ENCODE measurements around the gene HBM. TPM values are rescaled to one million over a fixed set of nuclear protein-coding genes. Genes with fewer than 3 reads are reported as not detected.
"Not testable (repeated sequence)": the region's sequence is repeated elsewhere in the genome, so short reads cannot be mapped to it uniquely, and the experiment has no call there.

The HBM gene
- total RNA-seq, 1 donor = not detected

GRCh38 chr16:180681-181564 is 15.1 kb downstream of the HBM start:
- Histone ChIP-seq H3K4me3 (ENCODE audit: low read length) (no peak overlapping the region), H3K9me3 (ENCODE audit: low read depth, low read length) (no peaks in the 10 kb centered on the region), H3K27me3 (ENCODE audit: insufficient read depth, low read length) (peaks cover 33% of the 10 kb centered on the region), H3K4me1 (ENCODE audit: insufficient read depth, low read length) (peaks cover 18% of the 10 kb centered on the region)

GRCh38 chr16:181565-182021 is 15.8 kb downstream of the HBM start:
- H3K4me1 ChIP-seq (ENCODE audit: insufficient read depth, low read length) = peaks cover 18% of the 10 kb centered on the region
- H3K27me3 ChIP-seq (ENCODE audit: insufficient read depth, low read length) = peaks cover 33% of the 10 kb centered on the region
- no peak overlapping the region for H3K4me3 ChIP-seq (ENCODE audit: low read length)
- H3K9me3 ChIP-seq (ENCODE audit: low read depth, low read length) = no peaks in the 10 kb centered on the region

DNA sequence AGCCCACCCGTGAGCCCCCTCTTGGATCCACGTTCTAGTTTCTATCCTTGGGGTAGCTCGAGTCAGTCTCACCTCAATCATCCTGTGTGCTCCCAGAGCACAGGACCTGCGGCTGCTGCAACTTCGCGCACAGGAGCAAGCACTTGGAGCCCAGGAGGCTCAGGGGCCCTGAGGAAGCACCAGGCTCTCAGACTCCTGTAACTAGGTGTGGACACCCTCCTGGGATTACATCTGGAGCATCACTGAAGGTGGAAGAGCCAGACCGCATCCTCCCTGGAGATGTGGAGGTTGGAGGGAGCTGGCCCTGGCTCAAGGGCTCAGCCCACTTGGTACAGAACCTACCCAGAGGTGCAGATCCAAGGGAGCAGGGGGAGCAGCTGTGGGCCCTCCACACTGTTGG is 17.2 kb downstream of the HBM start:
- Histone ChIP-seq H3K27me3 (ENCODE audit: insufficient read depth, low read length) (peaks cover 26% of the 10 kb centered on the region), H3K4me3 (ENCODE audit: low read length) (no peak overlapping the region), H3K4me1 (ENCODE audit: insufficient read depth, low read length) (peaks cover 18% of the 10 kb centered on the region), H3K9me3 (ENCODE audit: low read depth, low read length) (no peaks in the 10 kb centered on the region)

- peaks cover 5% of the 10 kb centered on the region for H3K27me3 ChIP-seq (ENCODE audit: insufficient read depth, low read length)
- H3K4me1 ChIP-seq (ENCODE audit: insufficient read depth, low read length) = peaks cover 12% of the 10 kb centered on the region
- H3K9me3 ChIP-seq (ENCODE audit: low read depth, low read length) = no peaks in the 10 kb centered on the region
- H3K4me3 ChIP-seq (ENCODE audit: low read length) = no peak overlapping the region
These were observed 19.4 kb downstream of the HBM start for GRCh38 chr16:185213-185612.

GRCh38 chr16:185691-186090 is 19.9 kb downstream of the HBM start:
- Histone ChIP-seq H3K27me3 (ENCODE audit: insufficient read depth, low read length) (peaks cover 5% of the 10 kb centered on the region), H3K4me3 (ENCODE audit: low read length) (no peak overlapping the region), H3K9me3 (ENCODE audit: low read depth, low read length) (no peaks in the 10 kb centered on the region), H3K4me1 (ENCODE audit: insufficient read depth, low read length) (peaks cover 10% of the 10 kb centered on the region)

DNA sequence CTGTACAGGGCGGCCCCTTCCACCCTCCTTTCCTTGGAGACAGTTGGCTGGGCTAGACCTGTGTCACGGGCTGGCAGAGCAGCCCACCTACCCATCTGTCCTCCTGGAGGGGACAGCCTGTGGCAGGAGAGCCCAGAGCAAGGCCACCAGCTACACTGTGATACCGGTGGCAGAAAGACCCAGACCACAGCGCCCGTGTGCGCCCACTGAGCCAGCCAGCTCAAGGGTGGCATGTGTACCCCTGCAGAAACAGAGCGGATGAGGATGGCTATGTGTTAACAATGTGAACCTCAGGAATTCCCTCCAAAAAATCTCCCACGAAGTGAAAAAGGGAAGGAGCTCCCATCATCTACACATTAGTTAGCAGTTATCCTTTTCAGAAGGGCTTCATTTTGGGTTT is 21.6 kb downstream of the HBM start:
- H3K4me3 ChIP-seq (ENCODE audit: low read length) = no peak overlapping the region
- no peaks in the 10 kb centered on the region for H3K9me3 ChIP-seq (ENCODE audit: low read depth, low read length)
- no peaks in the 10 kb centered on the region for H3K4me1 ChIP-seq (ENCODE audit: insufficient read depth, low read length)
- no peaks in the 10 kb centered on the region for H3K27me3 ChIP-seq (ENCODE audit: insufficient read depth, low read length)

GRCh38 chr16:188674-189073 is 22.9 kb downstream of the HBM start:
- H3K4me1 ChIP-seq (ENCODE audit: insufficient read depth, low read length) = no peaks in the 10 kb centered on the region
- H3K9me3 ChIP-seq (ENCODE audit: low read depth, low read length) = no peaks in the 10 kb centered on the region
- no peaks in the 10 kb centered on the region for H3K27me3 ChIP-seq (ENCODE audit: insufficient read depth, low read length)
- H3K4me3 ChIP-seq (ENCODE audit: low read length) = no peak overlapping the region

GRCh38 chr16:189604-190186 is 23.9 kb downstream of the HBM start:
- H3K27me3 ChIP-seq (ENCODE audit: insufficient read depth, low read length) = no peaks in the 10 kb centered on the region
- H3K4me1 ChIP-seq (ENCODE audit: insufficient read depth, low read length) = no peaks in the 10 kb centered on the region
- H3K4me3 ChIP-seq (ENCODE audit: low read length) = no peak overlapping the region
- H3K9me3 ChIP-seq (ENCODE audit: low read depth, low read length) = no peaks in the 10 kb centered on the region

DNA sequence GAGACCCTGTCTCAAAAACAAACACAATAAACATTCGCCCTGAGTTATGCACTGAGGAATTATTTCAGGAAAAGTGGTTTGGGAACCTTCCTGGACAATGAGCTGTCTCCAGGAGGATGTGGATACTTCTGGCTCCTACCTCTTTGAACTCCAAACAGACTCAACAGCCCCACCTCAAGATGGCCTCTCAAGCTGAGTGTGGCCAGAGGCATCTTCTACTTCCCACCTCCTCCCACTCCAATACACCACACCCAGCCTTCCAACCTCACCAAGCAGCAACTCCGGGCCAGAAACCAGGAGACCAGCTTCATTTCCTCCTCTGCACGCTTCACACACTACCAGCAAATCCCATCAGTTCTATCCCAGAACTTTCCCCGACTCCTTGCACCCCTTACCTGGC is 26.1 kb downstream of the HBM start:
- H3K27me3 ChIP-seq (ENCODE audit: insufficient read depth, low read length) = no peaks in the 10 kb centered on the region
- H3K4me3 ChIP-seq (ENCODE audit: low read length) = no peak overlapping the region
- H3K9me3 ChIP-seq (ENCODE audit: low read depth, low read length) = no peaks in the 10 kb centered on the region
- H3K4me1 ChIP-seq (ENCODE audit: insufficient read depth, low read length) = no peaks in the 10 kb centered on the region

DNA sequence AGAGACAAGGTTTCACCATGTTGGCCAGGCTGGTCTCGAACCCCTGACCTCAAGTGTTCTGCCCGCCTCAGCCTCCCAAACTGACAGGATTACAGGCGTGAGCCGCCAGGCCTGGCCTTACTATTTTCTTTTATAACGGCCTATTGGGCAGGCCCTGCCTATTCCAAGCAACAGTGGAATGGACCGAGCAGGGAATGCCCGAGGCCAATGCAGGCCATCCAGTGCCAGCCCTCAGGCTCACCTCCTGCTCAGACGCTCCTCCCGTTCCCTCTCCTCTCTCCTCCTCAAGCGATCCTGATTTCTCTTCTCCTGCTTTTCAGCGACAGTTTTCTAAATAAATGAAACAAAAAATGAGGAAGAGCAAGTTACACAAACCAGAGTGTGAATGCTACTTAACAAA is 26.9 kb downstream of the HBM start:
- Histone ChIP-seq H3K4me3 (ENCODE audit: low read length) (no peak overlapping the region), H3K4me1 (ENCODE audit: insufficient read depth, low read length) (no peaks in the 10 kb centered on the region), H3K9me3 (ENCODE audit: low read depth, low read length) (no peaks in the 10 kb centered on the region), H3K27me3 (ENCODE audit: insufficient read depth, low read length) (no peaks in the 10 kb centered on the region)

GRCh38 chr16:193441-193840 is 27.7 kb downstream of the HBM start:
- Histone ChIP-seq H3K4me3 (ENCODE audit: low read length) (no peak overlapping the region), H3K4me1 (ENCODE audit: insufficient read depth, low read length) (no peaks in the 10 kb centered on the region), H3K9me3 (ENCODE audit: low read depth, low read length) (no peaks in the 10 kb centered on the region), H3K27me3 (ENCODE audit: insufficient read depth, low read length) (no peaks in the 10 kb centered on the region)

- H3K27me3 ChIP-seq (ENCODE audit: insufficient read depth, low read length) = no peaks in the 10 kb centered on the region
- H3K9me3 ChIP-seq (ENCODE audit: low read depth, low read length) = no peaks in the 10 kb centered on the region
- no peak overlapping the region for H3K4me3 ChIP-seq (ENCODE audit: low read length)
- no peaks in the 10 kb centered on the region for H3K4me1 ChIP-seq (ENCODE audit: insufficient read depth, low read length)
These were observed 28.7 kb downstream of the HBM start for GRCh38 chr16:194516-194915.

DNA sequence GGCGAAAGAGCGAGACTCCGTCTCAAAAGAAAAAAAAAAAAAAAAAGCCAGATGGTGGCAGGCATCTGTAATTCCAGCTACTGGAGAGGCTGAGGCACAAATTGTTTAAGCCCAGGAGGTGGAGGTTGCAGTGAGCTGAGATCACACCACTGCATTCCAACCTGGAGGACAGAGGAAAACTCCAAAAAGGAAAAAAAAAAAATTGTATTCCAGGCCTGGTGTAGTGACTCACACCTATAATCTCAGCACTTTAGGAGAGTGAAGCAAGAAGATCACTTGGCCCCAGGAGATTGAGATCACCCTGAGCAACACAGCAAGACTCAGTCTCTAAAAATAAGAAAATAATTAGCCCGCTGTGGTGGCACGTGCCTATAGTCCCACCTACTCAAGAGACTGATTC is 34.6 kb downstream of the HBM start:
- Histone ChIP-seq H3K4me1 (ENCODE audit: insufficient read depth, low read length) (no peaks in the 10 kb centered on the region), H3K9me3 (ENCODE audit: low read depth, low read length) (no peaks in the 10 kb centered on the region), H3K27me3 (ENCODE audit: insufficient read depth, low read length) (no peaks in the 10 kb centered on the region), H3K4me3 (ENCODE audit: low read length) (no peak overlapping the region)

DNA sequence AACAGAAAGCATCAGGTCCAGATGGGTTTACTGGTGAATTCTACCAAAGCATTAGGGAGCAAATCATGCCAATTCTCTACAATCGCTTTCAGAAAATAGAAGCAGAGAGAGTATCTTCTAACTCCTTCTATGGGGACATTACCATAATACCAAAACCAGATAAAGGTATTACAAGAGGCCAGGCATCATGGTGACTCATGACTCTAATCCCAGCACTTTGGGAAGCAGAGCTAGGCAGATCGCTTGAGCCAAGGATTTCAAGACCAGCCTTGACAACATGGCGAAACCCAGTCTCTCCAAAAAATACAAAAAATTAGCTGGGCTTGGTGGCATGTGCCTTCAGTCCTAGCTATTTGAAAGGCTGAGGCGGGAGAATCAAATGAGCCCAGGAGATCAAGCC is 37.5 kb downstream of the HBM start:
- Histone ChIP-seq H3K27me3 (ENCODE audit: insufficient read depth, low read length) (no peaks in the 10 kb centered on the region), H3K4me1 (ENCODE audit: insufficient read depth, low read length) (no peaks in the 10 kb centered on the region), H3K4me3 (ENCODE audit: low read length) (no peak overlapping the region), H3K9me3 (ENCODE audit: low read depth, low read length) (no peaks in the 10 kb centered on the region)

DNA sequence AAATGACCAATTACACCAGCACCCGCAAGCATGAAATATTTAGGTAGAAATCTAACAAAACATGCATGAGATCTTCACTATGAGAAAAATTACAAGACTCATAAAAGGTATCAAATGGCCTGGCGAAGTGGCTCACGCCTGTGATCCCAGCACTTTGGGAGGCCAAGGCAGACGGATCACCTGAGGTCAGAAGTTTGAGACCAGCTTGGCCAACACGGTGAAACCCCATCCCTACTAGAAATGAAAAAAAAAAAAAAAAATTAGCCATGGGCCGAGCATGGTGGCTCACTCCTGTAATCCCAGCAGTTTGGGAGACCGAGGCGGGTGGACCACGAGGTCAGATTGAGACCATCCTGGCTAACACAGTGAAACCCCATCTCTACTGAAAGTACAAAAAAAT is 38.3 kb downstream of the HBM start:
- H3K9me3 ChIP-seq (ENCODE audit: low read depth, low read length); H3K27me3 ChIP-seq (ENCODE audit: insufficient read depth, low read length): not testable (repeated sequence)

GRCh38 chr16:209359-209758 is 43.6 kb downstream of the HBM start:
- H3K27me3 ChIP-seq (ENCODE audit: insufficient read depth, low read length); H3K9me3 ChIP-seq (ENCODE audit: low read depth, low read length); H3K4me1 ChIP-seq (ENCODE audit: insufficient read depth, low read length); H3K4me3 ChIP-seq (ENCODE audit: low read length): not testable (repeated sequence)

More for the DNA sequence above, 38.3 kb downstream of the HBM start:
- H3K4me1 ChIP-seq (ENCODE audit: insufficient read depth, low read length); H3K4me3 ChIP-seq (ENCODE audit: low read length): not testable (repeated sequence)
